NCI-H1436 treated with DMSO at 0.1 percent for 48 hours (cell line): Measurements from ENCODE around the gene FBXO34.
"Not testable (repeated sequence)": the region's sequence is repeated elsewhere in the genome, so short reads cannot be mapped to it uniquely, and the experiment has no call there.

Experiments
- DNase-seq: peaks from one replicate; lab custom pipeline; 2025; lab: John Stamatoyannopoulos, UW

FBXO34 gene

DNA sequence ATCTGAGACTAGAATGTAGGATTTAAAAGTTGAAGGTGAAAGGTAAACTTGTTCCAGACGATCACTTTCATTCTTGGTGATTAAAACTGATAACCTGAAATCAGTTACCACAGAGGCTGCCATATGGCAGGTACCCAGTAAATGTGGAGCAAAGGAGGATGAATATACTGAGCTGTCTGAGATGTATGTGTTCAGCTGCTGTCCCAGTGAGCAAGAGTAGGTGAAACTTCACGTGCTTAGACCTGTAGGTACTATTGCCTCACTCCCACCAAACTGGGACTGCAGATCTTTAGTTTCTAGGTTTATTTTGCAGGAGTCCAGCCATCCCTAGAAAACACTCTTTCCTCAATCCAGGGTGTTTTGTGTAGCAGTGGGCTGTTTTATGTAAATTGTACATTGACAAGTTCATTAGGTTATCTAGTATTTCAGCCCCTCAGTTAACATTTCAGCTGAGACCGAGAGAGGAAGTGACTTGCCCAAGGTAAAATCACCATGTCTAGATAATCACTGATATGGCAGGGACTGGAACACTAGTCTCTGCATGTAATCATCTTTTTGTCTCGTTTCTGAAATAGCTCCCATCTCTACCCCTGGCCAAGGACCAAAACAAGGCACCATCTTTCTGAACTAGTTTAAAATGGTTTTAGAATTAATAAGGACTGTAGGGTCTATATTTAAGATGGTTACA lies 77.7 kb downstream of the FBXO34 start:
- DNase-seq: no peak

DNA sequence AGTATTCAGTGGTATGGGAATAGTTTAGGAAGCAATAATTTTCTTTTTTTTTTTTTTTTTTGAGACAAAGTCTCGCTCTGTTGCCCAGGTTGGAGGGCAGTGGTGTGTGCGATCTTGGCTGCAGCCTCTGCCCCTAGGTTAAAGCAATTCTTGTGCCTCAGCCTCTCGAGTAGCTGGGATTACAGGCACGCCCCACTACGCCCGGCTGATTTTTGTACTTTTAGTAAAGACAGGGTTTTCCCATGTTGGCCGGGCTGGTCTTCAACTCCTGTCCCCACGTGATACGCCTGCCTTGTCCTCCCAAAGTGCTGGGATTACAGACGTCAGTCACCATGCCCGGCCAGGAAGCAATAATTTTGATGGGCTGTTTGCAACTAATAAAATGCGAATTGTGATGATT lies 78.3 kb downstream of the FBXO34 start:
- no peak for DNase-seq

DNA sequence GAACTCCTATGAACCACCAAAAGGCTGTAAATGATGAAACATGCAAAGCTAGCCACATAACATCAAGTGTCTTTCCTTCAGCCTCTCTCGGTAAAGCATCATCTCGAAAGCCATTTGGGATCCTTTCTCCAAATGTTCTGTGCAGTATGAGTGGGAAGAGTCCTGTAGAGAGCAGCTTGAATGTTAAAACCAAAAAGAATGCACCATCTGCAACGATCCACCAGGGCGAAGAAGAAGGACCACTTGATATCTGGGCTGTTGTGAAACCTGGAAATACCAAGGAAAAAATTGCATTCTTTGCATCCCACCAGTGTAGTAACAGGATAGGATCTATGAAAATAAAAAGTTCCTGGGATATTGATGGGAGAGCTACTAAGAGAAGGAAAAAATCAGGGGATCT lies 79.2 kb downstream of the FBXO34 start:
- DNase-seq: no peak

DNA sequence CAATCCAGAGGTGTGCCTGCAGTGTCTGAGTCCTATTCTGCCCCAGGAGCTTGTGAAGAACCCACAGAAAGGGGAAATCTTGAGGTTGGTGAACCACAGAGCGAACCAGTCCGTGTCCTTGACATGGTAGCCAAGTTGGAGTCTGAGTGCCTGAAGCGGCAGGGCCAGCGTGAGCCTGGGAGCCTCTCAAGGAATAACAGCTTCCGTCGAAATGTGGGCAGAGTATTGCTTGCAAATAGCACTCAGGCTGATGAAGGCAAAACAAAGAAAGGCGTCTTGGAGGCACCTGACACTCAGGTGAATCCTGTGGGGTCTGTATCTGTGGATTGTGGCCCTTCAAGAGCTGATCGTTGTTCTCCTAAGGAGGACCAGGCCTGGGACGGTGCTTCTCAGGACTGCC lies 79.9 kb downstream of the FBXO34 start:
- no peak for DNase-seq

DNA sequence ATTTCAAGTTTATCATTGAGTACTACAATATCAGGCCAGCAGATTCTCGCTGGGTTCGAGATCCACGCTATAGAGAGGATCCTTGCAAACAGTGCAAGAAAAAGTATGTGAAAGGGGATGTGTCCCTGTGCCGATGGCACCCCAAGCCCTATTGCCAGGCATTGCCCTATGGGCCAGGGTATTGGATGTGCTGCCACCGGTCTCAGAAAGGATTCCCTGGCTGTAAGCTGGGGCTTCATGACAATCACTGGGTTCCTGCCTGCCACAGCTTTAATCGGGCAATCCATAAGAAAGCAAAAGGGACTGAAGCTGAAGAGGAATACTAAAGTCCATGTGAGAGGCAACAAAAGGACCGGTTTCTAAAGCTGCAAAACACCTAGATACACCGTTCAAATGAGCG lies 81.0 kb downstream of the FBXO34 start:
- no peak for DNase-seq

DNA sequence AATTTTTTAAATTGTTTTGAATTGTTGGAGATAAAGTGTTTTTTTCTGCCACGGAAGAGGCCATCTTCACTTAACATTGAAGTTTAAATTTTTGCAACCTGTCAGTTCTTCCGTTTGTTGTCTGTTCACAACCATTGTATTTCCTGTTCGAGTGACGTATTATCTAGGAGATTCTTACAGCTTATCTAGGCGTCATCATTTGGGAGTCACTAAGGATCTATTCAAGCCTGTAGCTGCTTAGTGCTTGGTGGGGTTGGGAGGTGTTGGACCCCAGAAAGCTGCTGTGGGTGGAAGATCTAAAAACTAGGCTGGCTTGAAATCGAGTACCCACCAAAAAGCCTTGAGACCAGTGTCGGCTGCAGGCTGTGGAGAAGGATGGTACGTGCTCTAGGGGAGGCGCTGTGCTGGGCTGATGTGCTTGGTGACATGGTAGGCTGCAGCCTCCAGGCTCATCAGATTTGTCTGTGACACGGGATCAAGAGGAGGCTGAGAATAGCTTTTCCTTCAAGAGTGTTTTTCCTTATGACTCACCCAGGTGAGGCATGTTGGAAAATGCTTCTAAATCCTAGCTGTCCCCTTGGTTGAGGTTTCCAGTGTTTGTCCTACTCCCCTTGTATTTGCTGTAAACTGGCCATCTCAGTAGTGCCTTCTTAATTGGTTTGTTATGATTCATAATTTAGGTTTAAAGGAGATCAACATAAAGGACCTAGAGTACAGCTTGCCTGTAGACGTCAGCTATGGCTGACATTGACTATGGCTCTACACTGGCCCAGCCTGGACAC lies 82.7 kb downstream of the FBXO34 start:
- DNase-seq: no peak

DNA sequence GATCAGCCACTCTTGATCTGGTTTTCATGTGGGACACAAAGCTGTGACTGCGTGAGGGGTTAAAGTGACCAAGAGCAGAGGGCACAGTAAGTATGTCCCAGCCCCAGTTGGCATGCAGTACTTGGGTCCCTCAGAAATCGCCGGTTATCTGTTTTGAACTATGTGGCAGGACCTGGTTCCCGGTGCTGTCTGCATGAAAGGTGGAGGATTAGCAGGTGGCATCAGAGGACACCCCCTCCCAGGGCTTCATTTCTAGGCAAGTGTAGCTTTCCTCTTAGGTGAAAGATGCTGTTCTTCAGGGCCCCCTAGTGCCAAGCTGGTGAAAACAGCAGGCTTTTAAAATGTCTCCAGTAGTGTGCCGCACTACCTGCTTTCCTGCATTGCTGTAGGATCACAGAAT lies 83.3 kb downstream of the FBXO34 start:
- peak; percentile 8 for DNase-seq

DNA sequence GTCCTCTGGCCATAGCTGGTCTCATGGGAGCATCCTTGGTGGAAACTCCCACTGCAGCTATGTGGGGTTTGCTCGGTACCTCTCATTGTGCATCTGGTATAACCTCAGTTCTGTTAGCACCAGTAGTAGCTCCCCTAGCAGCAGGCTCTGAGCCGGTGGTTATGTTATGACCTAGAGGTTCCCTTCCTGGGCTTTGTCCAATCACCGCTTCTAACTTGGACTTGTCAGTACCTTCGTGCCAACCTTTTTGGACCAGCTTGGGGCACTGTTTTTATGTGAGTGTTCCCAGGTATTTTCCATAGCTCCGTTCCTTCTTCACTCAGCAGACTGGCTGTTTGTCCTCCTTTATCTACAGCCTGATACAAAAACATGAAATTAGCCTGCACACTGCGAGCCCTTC lies 84.7 kb downstream of the FBXO34 start:
- no peak for DNase-seq

DNA sequence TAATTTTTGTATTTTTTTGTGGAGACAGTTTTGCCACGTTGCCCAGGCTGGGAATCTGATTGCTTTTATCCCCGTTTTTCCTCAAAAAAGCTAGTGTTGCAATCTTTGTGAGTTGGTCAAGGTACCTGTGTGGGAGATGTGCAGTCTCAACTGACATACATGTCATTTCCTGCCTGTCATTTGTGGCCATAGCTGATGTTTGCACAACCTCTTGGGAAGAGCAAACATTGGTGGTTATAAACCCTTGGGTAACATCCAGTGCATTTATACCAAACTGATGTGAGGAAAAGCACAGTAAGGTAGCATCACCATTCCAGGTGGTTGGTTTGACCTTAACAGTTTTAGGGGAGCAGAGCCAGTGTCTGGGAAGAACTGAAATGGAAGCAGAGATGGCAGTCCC lies 85.7 kb downstream of the FBXO34 start:
- DNase-seq: no peak

DNA sequence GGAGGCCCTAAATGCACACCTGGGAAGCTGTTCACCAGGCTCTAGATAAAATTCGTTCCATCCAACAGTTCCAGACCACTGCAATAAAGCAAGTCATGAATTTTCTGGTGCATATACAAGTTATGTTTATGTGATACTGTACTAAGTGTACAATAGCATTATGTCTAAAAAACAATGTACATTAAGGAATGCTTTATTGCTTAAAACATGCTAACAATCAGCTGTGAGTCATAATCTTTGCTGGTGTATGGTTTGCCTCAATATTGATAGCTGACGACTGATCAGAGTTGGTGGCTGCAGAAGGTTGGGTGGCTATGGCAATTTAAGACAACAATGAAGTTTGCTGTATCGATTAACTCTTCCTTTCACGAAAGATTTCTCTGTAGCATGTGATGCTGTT lies 88.1 kb downstream of the FBXO34 start:
- no peak for DNase-seq

DNA sequence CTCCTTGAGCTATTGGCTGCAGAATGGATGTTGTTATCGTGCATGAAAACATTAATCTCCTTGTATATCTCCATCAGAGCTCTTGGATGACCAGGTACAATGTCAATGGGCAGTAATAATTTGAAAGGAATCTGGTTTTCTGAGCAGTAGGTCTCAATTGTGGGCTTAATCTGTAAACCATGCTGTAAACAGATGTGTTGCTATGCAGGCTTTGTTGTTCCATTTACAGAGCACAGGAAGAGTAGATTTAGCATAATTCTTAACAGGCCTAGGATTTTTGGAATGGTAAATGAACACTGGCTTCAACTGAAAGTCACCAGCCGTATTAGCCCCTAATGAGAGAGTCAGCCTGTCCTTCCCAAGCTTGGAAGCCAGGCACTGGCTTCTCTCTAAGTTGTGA lies 90.0 kb downstream of the FBXO34 start:
- no peak for DNase-seq

DNA sequence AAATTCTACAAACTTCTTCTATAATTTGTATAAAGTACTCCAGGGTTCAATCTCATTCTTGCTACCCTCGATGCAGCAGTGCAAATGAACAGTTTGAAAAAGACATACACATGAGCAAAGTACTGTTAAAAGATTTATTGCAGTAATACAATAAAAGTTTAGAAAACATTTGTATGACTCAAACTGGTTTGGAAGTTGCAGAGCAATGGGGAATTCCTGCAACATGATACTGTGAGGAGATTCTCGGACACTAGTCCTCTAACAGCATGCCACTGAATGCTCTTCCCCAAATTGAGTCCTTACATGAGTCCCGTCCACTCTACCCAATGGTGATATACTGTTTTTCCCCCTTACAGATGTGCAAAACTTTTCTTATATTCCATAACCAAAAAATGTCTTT lies 95.0 kb downstream of the FBXO34 start:
- DNase-seq: no peak

DNA sequence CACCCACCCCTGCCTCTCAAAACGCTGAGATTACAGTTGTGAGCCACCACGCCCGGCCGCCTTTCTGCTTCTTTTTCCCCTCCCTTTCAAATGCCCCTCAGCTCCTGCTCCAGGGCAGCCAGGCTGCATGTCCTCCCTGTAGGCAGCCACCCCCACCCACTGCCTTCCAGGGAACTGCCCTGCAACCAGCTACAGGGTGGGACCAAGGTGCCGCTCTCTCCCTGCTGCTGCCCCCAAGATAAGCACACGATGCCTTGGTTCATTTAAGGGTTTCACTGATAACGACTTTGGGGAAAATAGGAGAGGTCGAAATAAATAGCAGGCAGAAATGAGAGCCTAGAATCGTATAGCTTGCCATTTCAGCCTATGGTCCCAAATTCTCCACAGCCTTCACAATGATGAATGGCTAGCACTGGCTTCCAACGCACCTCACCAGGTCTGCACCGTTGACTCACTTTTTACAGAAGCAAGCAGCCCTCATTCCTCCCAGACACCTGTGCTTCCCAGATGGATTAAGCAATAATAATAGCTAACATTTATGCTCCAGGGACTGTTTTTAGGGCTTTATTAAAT lies 99.7 kb downstream of the FBXO34 start:
- DNase-seq: no peak

DNA sequence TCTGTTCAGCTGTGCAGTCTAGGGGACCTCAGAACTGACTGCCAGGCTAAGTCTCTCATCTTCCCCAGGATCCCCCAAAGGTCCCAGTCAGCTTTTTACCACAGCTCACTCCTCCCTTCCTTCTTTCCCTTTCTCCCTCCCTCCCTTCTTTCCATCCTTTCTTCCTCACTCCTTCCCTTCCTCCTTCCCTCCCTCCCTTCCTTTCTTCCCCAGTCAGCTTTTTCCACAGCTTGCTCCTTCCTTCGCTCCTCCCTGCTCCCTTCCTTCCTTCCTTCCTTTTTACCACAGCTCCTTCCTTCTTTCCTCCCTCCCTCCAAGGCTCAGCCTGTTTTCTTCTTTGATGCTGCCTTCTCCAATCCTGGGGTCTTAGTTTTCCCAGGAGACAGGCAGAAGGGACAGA lies 101.2 kb downstream of the FBXO34 start:
- no peak for DNase-seq

DNA sequence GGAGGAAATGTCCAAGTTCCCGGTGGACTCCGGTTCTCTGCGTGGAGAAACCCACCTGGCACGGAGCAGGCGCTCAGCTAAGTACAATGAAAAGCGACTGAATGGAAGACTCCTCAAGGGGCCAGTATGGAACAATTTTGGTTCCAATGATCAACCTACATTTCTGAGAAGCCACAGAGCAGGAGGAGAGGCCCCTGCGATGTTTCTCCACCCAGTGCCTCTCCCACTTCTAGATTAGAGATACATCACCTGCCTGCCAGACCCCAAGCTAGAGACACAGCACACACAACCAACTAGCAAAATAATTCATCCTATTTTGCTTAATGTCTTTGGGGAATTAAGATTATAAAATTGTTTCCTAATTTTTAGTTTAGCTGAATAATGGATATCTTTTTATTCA lies 101.6 kb downstream of the FBXO34 start:
- DNase-seq: no peak

DNA sequence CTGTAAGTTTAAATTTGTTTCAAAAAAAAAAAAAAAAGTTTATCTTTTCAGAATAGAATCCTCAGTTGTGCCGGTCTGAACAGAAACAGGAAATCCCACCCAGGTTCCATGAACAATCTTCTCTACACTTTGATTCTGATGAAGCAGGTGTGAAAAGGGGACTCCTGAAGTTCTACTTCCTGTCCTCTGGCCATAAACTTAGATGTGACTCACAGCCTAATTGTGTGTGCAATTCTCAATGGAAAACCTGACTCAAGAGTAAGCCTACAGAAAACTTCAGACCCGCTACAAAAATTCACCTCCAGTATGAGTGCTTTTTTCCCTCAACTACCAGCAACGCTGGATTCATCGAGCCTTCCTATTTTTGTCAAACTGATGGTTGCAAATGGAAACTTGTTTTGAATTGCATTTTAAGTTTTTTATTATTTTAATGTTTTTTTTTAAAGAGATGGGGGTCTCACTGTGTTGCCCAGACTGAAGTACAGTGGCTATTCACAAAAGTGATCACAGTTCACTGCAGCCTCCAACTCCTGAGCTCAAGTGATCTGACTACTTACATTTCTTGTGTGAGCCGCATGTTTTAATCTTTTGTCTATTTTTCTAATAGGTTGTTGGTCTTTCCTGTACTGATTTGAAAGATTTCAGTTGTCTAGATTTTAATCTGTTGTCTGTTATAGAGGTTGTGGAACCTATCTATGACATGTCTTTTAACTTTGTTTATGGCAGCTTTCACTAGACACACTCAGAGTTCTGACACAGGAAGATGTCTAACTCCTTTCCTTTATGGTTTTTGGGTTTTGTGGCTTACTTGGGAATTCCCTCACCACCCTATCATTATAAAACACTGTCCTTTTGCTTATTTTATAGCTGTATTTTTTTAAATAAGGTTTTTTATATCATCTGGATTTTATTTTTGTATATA lies 102.8 kb downstream of the FBXO34 start:
- no peak for DNase-seq

DNA sequence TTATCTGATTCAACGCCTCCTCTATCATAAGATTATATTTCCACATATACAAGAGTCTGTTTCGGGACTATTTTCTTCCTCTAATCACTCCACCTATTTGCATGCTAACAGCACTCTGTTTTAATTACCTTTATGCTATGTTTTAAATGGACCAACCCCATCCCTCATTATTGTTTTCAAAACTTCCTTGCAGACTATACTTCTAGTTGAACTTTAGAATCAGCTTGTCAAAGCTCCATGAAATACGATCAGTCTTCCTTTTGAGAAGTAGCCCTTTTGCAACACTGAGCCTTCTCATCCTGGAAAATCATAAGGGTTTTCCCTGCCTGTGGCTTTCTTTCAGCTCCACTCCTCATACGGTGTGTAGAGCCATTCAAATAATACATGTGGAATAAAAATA lies 103.5 kb downstream of the FBXO34 start:
- DNase-seq: no peak

DNA sequence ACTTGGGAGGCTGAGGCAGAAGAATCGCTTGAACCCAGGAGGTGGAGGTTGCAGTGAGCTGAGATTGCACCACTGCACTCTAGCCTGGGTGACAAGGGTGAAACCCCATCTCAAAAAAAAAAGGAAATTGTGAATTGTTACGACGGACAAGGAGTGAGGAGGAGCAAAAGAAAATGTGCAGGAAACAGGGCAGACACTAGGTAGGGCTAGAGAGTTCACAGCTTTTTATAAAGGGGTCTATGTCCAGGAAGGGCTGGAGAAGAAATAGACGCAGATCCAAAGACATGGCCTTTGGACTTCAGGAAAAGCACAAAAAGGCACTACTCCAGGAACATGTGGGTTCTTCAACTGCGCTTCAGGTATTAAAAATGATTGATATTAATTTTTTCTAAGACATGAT lies 106.0 kb downstream of the FBXO34 start:
- DNase-seq: no peak

DNA sequence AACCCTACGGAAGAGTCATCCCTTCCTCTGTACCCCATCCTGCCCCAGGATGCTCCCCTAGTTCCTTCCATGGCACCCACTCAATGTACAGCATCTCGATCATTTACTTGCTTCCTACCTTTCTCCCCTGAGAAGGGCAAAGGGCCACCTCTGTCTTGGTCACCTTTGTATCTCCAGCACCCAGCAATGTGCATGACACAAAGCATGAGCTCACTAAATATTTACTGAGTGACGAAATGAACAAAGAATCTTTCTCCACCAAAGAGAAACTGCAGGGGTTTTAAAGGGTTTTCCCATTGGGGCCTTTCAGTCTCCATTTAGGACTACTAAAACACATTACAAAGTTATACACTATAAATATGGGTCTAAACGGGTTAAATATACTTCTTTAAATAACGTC lies 109.8 kb downstream of the FBXO34 start:
- DNase-seq: no peak

DNA sequence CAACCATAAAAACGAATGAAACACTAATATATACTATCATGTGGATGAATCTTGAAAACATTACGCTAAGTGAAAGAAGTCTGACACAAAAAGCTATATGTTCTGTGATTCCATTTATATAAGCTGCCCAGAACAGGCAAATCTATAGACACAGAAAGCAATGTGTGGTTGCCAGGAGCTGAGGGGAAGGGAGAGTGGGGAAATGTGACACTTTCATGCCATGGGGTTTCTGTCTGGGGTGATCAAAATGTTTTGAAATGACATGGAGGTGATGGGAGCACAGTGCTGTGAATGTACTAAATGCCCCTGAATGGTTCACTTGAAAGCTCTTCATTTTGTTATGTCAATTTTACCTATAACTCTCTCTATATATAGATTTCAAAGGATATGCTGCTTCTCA lies 110.3 kb downstream of the FBXO34 start:
- no peak for DNase-seq

DNA sequence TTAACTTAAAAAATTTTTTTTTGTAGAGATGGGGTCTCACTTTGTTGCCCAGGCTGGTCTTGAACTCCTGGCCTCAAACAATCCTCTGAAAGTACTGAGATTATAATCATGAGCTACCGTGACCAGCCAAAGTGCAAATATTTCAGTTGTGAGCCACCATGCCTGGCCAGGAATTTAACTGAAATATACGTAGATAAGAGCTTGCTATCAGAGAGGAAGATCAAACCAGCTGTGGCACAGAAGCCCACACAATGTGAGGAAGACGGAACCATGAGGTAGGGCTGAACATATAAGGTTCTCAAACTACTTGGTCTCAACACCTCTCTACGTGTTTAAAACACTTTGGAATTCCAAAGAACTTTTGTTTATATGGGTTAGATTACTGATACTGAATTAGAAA lies 111.3 kb downstream of the FBXO34 start:
- DNase-seq: no peak

DNA sequence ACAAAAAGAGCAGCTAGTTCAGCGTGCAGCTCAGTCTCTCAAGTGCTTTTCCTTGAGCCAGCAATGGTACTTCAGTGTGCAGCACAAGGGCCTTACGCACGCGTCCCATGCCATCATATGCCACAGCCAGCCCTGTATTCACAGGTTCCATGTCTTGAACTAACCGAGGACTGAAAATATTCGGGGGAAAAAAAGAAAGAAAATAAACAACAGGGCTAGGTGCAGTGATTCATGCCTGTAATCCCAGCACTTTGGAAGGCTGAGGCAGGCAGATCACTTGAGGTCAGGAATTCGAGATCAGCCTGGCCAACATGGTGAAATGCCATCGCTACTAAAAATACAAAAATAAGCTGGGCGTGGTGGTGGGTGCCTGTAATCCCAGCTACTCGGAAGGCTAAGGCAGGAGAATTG lies 111.8 kb downstream of the FBXO34 start:
- DNase-seq: not testable (repeated sequence)
